ENCODE measurements around the gene KLHDC8B. TPM values are rescaled to one million over a fixed set of nuclear protein-coding genes. Genes with fewer than 3 reads are reported as not detected.

The KLHDC8B gene
- total and polyA plus RNA-seq, 10 of the 15 experiments (the other 5 are each of a cell fraction or from before 2014, with no cell fraction given), result 0.31 to 1.5 (median 0.85) TPM; not detected in 1

Other genes starting within 250 kb of the KLHDC8B start
Only the 7 nearest of the 15 such genes appear.
- 372 and 393 TPM in 2 replicates for gene IMPDH2, start 142.2 kb upstream of the KLHDC8B start, total RNA-seq (2014; rRNA removed)
- 334 and 349 TPM in 2 replicates for gene IMPDH2, start 142.2 kb upstream of the KLHDC8B start, total RNA-seq (2014; rRNA removed; fragmentation: Illumina TruSeq; extraction: Trizol)
- gene IMPDH2, start 142.2 kb upstream of the KLHDC8B start, total RNA-seq (2021), result 308 and 317 TPM in 2 replicates
- gene IMPDH2, start 142.2 kb upstream of the KLHDC8B start, polyA plus RNA-seq (2011; rRNA removed), result 152 and 190 TPM in 2 replicates
- 293 and 341 TPM in 2 replicates for gene IMPDH2, start 142.2 kb upstream of the KLHDC8B start, polyA plus RNA-seq (2014; fragmentation: Illumina TruSeq; extraction: Trizol)
- gene IMPDH2, start 142.2 kb upstream of the KLHDC8B start, polyA plus RNA-seq (2014; fragmentation: Nextera tagmentation; extraction: Ambion mirVana), result 100 to 1,000 TPM; 386 to 424 TPM
- 354 and 382 TPM in 2 replicates for gene IMPDH2, start 142.2 kb upstream of the KLHDC8B start, polyA plus RNA-seq (2014; rRNA removed)
- 100 to 1,000 TPM; 229 to 255 TPM for gene IMPDH2, start 142.2 kb upstream of the KLHDC8B start, polyA plus RNA-seq (2016; fragmentation: Nextera tagmentation; extraction: Ambion mirVana)
- gene QRICH1, start 77.5 kb upstream of the KLHDC8B start, total RNA-seq (2014; rRNA removed), result 93.8 and 95.7 TPM in 2 replicates
- 78.1 and 85.6 TPM in 2 replicates for gene QRICH1, start 77.5 kb upstream of the KLHDC8B start, total RNA-seq (2014; rRNA removed; fragmentation: Illumina TruSeq; extraction: Trizol)
- gene QRICH1, start 77.5 kb upstream of the KLHDC8B start, total RNA-seq (2021), result 89.5 and 96.9 TPM in 2 replicates
- 52.1 and 86.8 TPM in 2 replicates for gene QRICH1, start 77.5 kb upstream of the KLHDC8B start, polyA plus RNA-seq (2011; rRNA removed)
- 84.8 and 356 TPM in 2 replicates for gene QRICH1, start 77.5 kb upstream of the KLHDC8B start, polyA plus RNA-seq (2014; fragmentation: Illumina TruSeq; extraction: Trizol)
- 10 to 100 TPM; 22.2 to 23.3 TPM for gene QRICH1, start 77.5 kb upstream of the KLHDC8B start, polyA plus RNA-seq (2014; fragmentation: Nextera tagmentation; extraction: Ambion mirVana)
- gene QRICH1, start 77.5 kb upstream of the KLHDC8B start, polyA plus RNA-seq (2014; rRNA removed), result 116 and 117 TPM in 2 replicates
- gene QRICH1, start 77.5 kb upstream of the KLHDC8B start, polyA plus RNA-seq (2016; fragmentation: Nextera tagmentation; extraction: Ambion mirVana), result 10 to 100 TPM; 41.6 to 48.7 TPM
- gene QARS1, start 66.8 kb upstream of the KLHDC8B start, total RNA-seq (2014; rRNA removed), result 461 and 476 TPM in 2 replicates
- 199 and 212 TPM in 2 replicates for gene QARS1, start 66.8 kb upstream of the KLHDC8B start, total RNA-seq (2014; rRNA removed; fragmentation: Illumina TruSeq; extraction: Trizol)
- gene QARS1, start 66.8 kb upstream of the KLHDC8B start, total RNA-seq (2021), result 369 and 380 TPM in 2 replicates
- gene QARS1, start 66.8 kb upstream of the KLHDC8B start, polyA plus RNA-seq (2011; rRNA removed), result 144 and 309 TPM in 2 replicates
- 249 and 362 TPM in 2 replicates for gene QARS1, start 66.8 kb upstream of the KLHDC8B start, polyA plus RNA-seq (2014; fragmentation: Illumina TruSeq; extraction: Trizol)
- gene QARS1, start 66.8 kb upstream of the KLHDC8B start, polyA plus RNA-seq (2014; fragmentation: Nextera tagmentation; extraction: Ambion mirVana), result 100 to 1,000 TPM; 229 to 328 TPM
- 385 and 397 TPM in 2 replicates for gene QARS1, start 66.8 kb upstream of the KLHDC8B start, polyA plus RNA-seq (2014; rRNA removed)
- 100 to 1,000 TPM; 168 to 185 TPM for gene QARS1, start 66.8 kb upstream of the KLHDC8B start, polyA plus RNA-seq (2016; fragmentation: Nextera tagmentation; extraction: Ambion mirVana)
- gene USP19, start 50.8 kb upstream of the KLHDC8B start, total RNA-seq (2014; rRNA removed), result 33.6 and 35.2 TPM in 2 replicates
- gene USP19, start 50.8 kb upstream of the KLHDC8B start, total RNA-seq (2014; rRNA removed; fragmentation: Illumina TruSeq; extraction: Trizol), result 16.1 and 16.6 TPM in 2 replicates
- gene USP19, start 50.8 kb upstream of the KLHDC8B start, total RNA-seq (2021), result 62.2 and 64.2 TPM in 2 replicates
- 28.1 and 41.7 TPM in 2 replicates for gene USP19, start 50.8 kb upstream of the KLHDC8B start, polyA plus RNA-seq (2011; rRNA removed)
- gene USP19, start 50.8 kb upstream of the KLHDC8B start, polyA plus RNA-seq (2014; fragmentation: Illumina TruSeq; extraction: Trizol), result 11.1 and 25.7 TPM in 2 replicates
- under 1 TPM; 0.24 to 0.68 TPM for gene USP19, start 50.8 kb upstream of the KLHDC8B start, polyA plus RNA-seq (2014; fragmentation: Nextera tagmentation; extraction: Ambion mirVana)
- gene USP19, start 50.8 kb upstream of the KLHDC8B start, polyA plus RNA-seq (2014; rRNA removed), result 40.7 and 44.8 TPM in 2 replicates
- gene USP19, start 50.8 kb upstream of the KLHDC8B start, polyA plus RNA-seq (2016; fragmentation: Nextera tagmentation; extraction: Ambion mirVana), result 10 to 100 TPM; 32.7 to 36.6 TPM
- gene LAMB2, start 38.5 kb upstream of the KLHDC8B start, total RNA-seq (2014; rRNA removed), result 0.23 TPM in 1 of 2 replicates, not detected in the other
- gene LAMB2, start 38.5 kb upstream of the KLHDC8B start, total RNA-seq (2014; rRNA removed; fragmentation: Illumina TruSeq; extraction: Trizol), result not detected in 2 replicates
- gene LAMB2, start 38.5 kb upstream of the KLHDC8B start, total RNA-seq (2021), result 3.2 and 3.3 TPM in 2 replicates
- gene LAMB2, start 38.5 kb upstream of the KLHDC8B start, polyA plus RNA-seq (2011; rRNA removed), result 0.18 TPM in 1 of 2 replicates, not detected in the other
- 0.13 TPM in 1 of 2 replicates, not detected in the other for gene LAMB2, start 38.5 kb upstream of the KLHDC8B start, polyA plus RNA-seq (2014; fragmentation: Illumina TruSeq; extraction: Trizol)
- not detected for gene LAMB2, start 38.5 kb upstream of the KLHDC8B start, polyA plus RNA-seq (2014; fragmentation: Nextera tagmentation; extraction: Ambion mirVana)
- 0.24 and 0.64 TPM in 2 replicates for gene LAMB2, start 38.5 kb upstream of the KLHDC8B start, polyA plus RNA-seq (2014; rRNA removed)
- gene LAMB2, start 38.5 kb upstream of the KLHDC8B start, polyA plus RNA-seq (2016; fragmentation: Nextera tagmentation; extraction: Ambion mirVana), result 1 to 10 TPM in 1 of 2 experiments, under 1 TPM in 1; 0.67 to 1.0 TPM
- 34.0 and 38.0 TPM in 2 replicates for gene CCDC71, start 5.3 kb upstream of the KLHDC8B start, total RNA-seq (2014; rRNA removed)
- gene CCDC71, start 5.3 kb upstream of the KLHDC8B start, total RNA-seq (2014; rRNA removed; fragmentation: Illumina TruSeq; extraction: Trizol), result 19.9 and 21.8 TPM in 2 replicates
- gene CCDC71, start 5.3 kb upstream of the KLHDC8B start, total RNA-seq (2021), result 30.3 and 31.8 TPM in 2 replicates
- gene CCDC71, start 5.3 kb upstream of the KLHDC8B start, polyA plus RNA-seq (2011; rRNA removed), result 6.4 and 12.4 TPM in 2 replicates
- 6.9 and 19.7 TPM in 2 replicates for gene CCDC71, start 5.3 kb upstream of the KLHDC8B start, polyA plus RNA-seq (2014; fragmentation: Illumina TruSeq; extraction: Trizol)
- under 1 TPM; 0.20 to 0.24 TPM for gene CCDC71, start 5.3 kb upstream of the KLHDC8B start, polyA plus RNA-seq (2014; fragmentation: Nextera tagmentation; extraction: Ambion mirVana)
- 31.8 and 36.1 TPM in 2 replicates for gene CCDC71, start 5.3 kb upstream of the KLHDC8B start, polyA plus RNA-seq (2014; rRNA removed)
- gene CCDC71, start 5.3 kb upstream of the KLHDC8B start, polyA plus RNA-seq (2016; fragmentation: Nextera tagmentation; extraction: Ambion mirVana), result 1 to 10 TPM; 1.0 to 1.7 TPM
- gene C3orf62, start 105.6 kb downstream of the KLHDC8B start, total RNA-seq (2014; rRNA removed), result 3.8 and 4.1 TPM in 2 replicates
- 4.0 and 4.6 TPM in 2 replicates for gene C3orf62, start 105.6 kb downstream of the KLHDC8B start, total RNA-seq (2014; rRNA removed; fragmentation: Illumina TruSeq; extraction: Trizol)
- 4.5 and 7.1 TPM in 2 replicates for gene C3orf62, start 105.6 kb downstream of the KLHDC8B start, total RNA-seq (2021)
- gene C3orf62, start 105.6 kb downstream of the KLHDC8B start, polyA plus RNA-seq (2011; rRNA removed), result 5.0 and 5.5 TPM in 2 replicates
- gene C3orf62, start 105.6 kb downstream of the KLHDC8B start, polyA plus RNA-seq (2014; fragmentation: Illumina TruSeq; extraction: Trizol), result 6.6 and 7.5 TPM in 2 replicates
- gene C3orf62, start 105.6 kb downstream of the KLHDC8B start, polyA plus RNA-seq (2014; fragmentation: Nextera tagmentation; extraction: Ambion mirVana), result 1 to 10 TPM; 3.0 to 4.0 TPM
- 6.9 and 8.9 TPM in 2 replicates for gene C3orf62, start 105.6 kb downstream of the KLHDC8B start, polyA plus RNA-seq (2014; rRNA removed)
- gene C3orf62, start 105.6 kb downstream of the KLHDC8B start, polyA plus RNA-seq (2016; fragmentation: Nextera tagmentation; extraction: Ambion mirVana), result 1 to 10 TPM; 2.7 to 3.3 TPM

Measured in GM12878 (cell line).